Measurements from ENCODE around the gene MTA1.

GRCh38 chr14:105508601-105509000 is 89.0 kb downstream of the MTA1 start:
- TF ChIP-seq CTCF (IDR thresholded peaks at IDR 0.05) (no peak), EZH2phosphoT487 (IDR thresholded peaks at IDR 0.05) (no peak), EZH2 (IDR thresholded peaks at IDR 0.05) (no peak)

Data from neural progenitor cell (in vitro differentiated cells).